ENCODE data around the gene FARS2.
"Not testable (repeated sequence)": the region's sequence is repeated elsewhere in the genome, so short reads cannot be mapped to it uniquely, and the experiment has no call there.

Gene FARS2

DNA sequence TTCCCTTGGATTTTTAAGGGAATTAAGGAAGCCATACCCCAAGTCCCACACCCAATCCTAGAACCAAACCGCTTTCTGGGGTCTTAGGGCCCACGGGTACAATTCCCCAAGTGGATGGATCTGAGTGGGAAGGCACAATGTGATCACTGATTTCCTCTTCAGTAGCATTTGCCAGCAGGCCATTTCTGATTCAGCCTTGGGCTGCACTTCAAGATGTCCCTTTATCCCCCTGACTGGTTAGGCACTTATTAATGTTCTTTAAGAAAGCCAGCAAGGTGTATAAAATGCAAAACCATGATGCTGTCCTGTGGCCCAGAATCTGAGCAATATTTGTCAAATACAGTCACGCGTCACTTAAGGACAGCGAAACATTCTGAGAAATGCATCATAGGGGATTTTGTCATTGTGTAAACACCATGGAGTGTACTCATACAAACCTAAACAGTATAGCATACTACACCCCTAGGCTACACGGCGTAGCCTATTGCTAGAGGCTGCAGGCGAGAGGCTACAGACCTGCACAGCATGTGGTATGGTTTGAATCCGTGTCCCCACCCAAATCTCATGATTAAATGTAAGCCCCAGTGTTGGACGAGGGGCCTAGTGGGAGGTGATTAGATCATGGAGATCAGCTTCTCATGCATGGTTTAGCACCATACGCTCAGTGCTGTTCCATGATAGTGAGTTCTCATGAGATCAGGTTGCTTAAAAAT, 511.3 kb downstream of the FARS2 start:
- no peak for DNase-seq

DNA sequence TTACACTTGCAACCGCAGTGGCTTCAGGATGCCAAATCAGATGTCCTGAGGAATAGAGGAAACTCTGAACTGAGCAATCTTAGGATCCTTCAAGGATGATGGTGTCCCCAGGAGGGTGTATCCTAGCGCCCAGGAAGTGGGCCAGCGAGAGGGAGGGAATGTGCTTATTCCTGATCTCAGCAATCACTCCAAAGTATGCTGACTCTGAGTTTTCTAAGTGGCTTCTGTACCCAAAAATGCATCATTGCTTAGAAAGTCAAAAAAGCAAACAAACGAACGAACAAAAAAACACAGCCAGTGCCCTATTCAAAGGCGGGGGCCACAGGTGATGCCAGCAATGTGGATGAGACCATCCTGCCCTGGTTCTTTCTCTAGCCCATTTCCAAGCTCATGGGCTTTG, 514.8 kb downstream of the FARS2 start:
- no peak for DNase-seq

DNA sequence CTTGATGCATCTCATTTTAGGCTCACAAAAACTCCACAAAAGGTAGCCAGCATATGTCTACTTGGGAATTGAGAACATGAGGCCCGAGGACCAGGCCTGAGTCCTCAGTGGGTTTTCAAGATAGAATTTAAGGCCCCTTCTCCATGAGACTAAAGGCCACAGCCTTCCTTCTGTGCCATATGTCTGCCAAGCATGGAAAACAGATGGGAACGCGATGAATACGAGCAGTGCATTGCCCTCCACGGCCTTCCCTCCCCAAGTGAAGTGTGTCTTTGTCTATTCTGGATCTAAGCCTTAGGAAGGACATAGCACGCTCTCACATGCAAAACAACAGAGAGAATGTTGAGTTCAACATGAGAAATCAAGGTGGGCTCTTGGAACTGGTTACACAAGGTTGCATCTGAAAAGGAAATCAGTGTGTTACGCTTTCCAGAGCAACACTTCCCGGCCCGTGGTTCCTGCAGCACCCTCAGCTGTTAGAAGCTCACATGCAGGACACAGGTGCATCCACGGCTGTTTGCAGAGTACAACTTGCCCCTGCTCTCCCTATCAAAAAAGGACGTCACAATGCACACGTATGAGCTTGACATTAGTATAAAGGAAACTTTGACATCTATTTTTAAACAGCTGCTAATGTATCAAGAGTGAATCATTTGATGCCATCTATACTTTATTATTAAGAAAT, 515.5 kb downstream of the FARS2 start:
- no peak for DNase-seq

DNA sequence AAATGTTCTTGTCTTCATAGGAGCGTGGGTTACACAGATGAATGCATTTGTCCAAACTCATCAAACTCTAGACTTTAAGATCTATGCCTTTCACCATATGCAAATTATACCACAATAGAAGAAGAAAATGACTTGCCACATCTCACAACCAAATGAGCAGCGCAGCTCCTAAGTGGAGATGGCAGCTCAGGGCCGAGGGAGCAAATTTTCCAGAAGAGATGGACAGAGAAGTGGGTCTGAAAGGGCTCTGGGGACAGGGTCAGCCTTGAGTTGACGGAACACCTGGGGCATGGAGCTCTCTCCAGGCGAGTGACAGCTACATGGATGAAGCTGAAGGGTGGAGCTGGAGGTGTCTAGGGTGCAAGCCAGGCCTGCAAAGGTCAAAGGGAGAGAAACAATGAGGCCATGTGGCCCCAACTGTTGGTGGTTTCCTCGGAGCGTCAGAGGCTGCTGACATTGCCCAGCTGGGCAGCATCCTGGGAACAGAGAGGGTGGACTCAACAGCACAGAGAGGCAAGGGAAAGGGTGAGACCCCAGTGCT, 517.1 kb downstream of the FARS2 start:
- no peak for DNase-seq

DNA sequence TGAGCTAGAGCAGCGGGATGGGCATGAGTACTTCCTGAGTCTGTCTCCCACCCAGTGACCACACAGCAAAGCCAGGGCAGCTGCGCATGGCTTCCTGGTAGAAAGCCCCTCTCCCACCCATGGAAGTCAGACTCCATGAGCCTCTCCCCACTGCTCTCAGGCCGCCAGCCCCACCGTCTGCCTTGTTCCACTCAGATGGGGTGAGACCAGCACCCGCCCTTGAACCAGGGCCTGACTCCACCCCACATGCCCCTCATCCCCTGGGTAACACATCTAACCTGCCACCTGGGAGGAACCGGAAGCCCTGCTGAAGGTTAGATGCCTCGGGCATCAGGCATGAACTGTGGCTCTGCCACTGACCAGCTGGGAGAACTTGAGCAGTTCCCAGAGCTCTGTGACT, 517.6 kb downstream of the FARS2 start:
- DNase-seq = no peak

DNA sequence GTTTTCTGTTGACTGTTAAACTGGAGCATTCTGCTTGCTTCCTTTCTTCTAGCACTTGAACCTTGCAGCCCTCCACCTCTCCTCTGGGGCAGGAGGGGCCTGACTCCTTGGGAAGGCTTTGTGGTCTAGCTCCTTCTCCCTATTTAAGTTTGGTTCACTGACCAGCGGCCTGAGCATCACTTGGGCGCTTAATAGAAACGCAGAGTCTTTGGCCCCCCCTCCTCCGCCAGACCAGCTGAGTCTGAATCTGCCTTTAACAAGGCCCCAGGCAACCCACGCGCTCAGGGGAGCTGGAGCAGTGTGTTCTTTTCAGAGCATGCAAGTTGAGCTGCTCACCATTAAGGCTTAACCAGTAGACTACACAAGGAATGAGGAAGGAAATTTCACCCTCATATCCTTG, 519.7 kb downstream of the FARS2 start:
- DNase-seq = no peak

DNA sequence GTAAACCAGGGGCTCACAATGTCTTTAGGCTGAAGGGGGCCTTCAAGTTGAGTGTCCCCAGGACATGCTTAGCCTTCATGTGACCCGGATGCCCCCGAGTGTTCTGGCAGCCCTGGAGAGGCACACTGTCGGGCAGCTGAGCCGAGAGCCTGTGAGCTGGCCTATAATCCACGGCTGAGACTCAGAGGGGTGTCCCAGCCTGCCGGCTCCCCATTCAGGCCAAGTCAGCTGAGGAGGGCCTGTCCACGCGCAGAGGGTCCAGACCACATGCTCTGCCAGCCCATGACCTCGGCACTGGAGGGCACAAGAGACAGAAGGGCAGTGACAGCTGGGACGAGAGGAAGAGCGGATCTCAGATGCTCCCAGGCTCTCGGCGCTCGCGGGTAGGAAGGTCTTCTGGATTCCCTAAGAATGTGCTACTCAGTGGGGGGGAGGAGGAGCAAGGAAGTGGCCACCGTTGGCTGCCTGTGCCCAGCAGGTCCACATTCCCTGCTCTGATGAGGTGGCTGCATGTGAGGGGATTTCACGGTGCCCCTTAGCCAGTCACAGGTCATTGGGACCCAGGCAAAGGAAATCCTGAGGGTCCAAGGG, 520.7 kb downstream of the FARS2 start:
- no peak for DNase-seq

DNA sequence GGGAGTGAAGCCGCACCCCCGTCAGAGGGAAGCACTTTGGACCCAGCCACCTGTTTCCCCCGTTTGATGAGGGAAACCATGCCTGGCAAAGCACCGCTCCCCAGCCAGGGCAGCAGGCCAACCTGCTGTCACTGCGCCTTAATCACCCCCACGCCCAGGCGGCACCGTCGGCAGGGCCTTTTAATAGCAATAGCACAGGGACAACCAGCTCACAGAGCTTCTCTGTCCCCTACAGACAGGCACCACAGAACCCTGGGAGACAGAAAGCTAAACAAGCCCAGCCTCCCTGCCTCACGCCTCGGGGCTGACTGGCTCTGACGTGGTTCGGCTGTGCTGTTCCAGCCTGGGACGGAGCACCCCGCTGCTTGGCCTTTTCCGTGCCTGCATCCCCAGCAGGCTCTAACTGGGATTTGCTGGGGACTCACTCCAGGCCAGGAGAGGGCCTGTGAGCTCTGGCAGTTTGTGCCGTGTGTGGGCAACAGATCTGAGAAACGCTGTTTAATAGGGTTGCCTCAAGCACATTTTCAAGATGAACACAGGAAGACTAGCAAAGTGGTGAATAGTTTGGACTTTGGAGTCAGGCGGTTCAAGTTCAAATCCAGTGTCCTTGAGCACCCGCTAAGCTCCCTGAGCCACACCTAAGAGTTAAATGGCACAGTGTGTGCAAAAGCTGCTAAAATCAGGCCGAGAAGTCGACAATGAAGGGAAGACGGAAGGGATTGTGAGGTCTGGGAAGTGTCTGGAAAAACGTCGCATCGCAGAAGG, 521.7 kb downstream of the FARS2 start:
- no peak for DNase-seq

DNA sequence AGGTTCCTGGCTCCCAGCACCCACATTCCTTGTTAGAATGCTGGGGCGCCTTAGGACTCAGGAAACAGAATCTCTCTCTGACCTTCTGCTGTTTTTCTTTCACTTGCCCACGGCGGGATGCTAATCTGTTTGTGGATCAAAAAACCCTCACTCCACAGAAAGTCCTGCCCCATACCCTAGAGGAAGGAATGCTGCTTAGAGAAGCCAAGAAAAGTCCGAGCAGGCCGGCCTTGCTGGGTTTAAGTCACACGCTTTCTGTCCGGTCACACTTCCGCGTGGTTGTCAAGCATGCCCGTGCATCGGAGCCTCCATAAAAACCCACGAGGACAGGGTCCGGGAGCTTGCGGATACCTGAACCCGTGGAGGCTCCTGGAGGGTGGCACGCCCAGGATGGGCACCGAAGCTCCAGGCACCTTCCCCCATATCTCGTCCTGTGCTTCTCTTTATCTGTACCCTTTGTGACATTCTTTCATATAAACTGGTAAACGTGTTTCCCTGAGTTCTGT, 522.3 kb downstream of the FARS2 start:
- DNase-seq = no peak

DNA sequence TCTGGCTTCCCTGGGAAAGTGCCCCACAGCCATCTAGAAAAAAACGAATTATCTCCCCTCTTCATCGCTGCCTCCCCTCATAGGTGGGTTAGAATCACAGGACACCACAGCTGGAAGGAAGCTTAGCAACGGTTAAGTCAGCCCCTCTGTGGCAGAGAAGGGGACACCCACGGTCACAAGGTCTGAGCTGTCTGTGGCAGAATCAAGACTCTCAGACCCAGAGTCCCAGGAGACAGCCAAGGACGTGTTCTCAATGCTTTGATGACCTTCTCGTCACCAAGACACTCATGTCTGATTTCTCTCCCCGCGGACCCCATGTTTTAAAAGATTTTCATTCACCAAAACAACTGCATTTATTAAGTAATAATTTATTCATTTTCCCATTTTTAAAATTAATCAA, 523.9 kb downstream of the FARS2 start:
- no peak for DNase-seq

DNA sequence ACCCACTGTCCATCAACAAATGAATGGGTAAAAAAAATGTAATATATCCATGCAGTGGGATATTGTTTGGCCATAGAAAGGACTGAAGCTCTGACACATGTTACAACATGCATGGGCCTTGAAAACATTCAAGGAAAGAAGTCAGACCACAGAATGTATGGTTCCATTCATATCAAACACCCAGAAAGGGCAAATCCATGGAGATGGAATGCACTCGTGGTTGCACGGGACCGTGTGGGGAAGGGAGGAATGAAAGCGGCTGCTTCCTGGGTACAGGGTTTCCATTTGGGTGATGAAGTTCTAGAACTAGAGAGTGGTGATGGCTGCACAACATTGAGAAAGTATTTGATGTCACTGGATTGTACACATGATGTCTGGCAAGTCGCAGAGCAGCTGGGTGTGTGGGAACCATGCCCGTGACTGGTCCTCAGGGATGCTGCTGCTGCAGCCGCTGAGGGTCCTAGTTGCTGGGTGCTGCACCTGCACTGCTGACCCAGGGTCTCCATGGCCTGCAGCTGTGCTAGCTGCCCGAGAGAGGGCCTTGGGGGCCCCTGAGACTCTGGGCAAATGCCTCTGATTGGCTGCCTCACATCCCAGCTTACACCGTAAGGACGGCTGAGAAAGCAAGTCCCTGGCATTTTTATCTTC, 525.1 kb downstream of the FARS2 start:
- DNase-seq = no peak

DNA sequence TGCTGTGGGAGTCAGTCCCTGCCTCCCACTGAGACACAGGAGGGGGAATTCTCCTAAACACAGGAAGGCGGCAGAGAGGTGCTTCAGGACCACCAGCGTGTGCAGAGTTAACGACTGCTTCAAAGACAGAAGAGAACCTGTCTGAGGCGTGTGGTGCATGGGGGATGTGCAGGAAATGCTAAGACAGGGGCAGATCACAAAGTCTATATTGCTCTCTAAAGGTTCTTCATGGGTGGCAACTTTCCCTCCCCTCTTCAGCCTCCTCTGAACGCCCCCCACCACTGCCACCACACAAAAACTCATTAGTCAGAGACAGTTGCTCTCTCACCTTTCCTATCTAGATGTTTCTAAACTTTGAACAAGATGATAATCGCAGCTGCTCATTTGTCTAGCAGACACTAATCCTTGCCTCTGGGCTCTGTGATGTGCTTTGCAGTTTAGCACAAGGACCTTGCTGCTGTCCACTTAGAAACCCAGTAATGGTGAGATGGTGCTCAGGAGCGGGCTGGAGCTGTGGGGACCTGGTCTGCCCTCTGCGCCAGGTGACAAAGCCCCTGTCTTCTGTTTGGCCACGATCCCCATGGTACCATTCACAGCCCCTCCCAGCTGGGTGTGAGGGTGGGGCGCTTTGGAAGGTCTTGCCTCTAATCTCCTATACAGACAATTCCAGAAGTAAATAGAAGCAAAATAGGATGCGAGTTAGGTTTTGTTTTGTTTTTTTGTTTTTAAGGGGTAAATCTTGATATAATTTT, 525.8 kb downstream of the FARS2 start:
- DNase-seq = no peak

DNA sequence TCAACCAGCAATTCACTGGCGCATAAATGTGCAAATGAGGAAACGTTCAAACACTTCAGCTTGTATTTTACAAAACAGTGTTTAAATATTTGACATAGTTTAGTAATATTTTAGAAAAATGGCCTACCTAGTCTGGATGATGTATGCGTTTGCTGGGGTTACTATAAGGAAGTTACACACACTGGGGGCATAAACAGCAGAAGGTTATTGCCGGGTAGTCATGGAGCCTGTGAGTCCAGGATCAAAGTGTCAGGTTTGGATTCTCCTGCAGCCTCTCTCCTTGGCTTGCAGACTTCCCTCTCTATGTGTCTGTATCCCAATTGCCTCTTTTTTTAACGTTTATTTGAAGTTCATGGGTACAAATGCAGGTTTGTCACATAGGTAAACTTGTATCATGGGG, 528.1 kb downstream of the FARS2 start:
- DNase-seq = not testable (repeated sequence)

DNA sequence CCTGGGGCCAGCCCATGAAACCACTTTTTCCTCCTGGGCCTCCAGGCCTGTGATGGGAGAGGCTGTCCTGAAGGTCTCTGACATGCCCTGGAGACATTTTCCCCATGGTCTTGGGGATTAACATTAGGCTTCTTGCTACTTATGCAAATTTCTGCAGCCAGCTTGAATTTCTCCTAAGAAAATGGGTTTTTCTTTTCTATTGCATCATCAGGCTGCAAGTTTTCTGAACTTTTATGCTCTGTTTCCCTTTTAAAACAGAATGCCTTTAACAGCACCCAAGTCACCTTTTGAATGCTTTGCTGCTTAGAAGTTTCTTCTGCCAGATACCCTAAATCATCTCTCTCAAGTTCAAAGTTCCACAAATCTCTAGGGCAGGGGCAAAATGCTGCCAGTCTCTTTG, 535.2 kb downstream of the FARS2 start:
- not testable (repeated sequence) for DNase-seq

DNA sequence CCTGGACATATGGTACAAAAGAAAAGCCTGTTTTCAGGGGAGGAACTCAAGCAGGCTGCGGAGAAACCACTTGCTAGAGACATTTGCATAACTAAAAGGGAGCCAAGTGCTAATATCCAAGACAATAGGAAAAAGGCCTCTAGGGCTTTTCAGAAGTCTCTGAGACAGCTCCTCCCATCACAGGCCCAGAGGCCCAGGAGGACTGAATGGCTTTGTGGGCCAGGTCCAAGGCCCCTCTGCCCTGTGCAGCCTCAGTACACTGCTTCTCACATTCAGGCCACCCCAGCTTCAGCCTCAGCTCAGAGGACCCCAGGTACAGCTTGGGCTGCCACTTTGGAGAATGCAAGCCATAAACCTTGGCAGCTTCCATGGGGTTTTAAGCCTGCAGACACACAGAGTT, 545.1 kb downstream of the FARS2 start:
- DNase-seq = not testable (repeated sequence)

DNA sequence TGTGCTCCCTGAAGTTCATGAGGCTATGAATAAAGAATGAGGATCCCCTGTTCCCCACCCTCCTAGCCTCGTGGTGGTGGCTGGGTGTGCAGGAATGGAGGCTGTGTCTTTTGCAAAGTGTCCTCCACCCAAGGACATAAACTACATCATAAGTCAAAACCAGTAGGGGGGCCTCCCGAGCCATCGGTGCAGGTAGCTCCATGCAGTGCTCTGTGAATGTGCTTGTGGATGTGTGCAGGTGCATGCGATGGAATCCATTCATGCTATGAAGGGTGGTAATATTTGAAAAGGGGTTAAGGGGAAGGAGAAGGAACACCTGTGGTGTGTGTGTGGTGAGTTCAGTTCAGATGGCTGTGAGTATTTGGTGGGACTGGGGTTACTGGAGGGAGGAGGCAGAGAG, 548.1 kb downstream of the FARS2 start:
- no peak for DNase-seq

DNA sequence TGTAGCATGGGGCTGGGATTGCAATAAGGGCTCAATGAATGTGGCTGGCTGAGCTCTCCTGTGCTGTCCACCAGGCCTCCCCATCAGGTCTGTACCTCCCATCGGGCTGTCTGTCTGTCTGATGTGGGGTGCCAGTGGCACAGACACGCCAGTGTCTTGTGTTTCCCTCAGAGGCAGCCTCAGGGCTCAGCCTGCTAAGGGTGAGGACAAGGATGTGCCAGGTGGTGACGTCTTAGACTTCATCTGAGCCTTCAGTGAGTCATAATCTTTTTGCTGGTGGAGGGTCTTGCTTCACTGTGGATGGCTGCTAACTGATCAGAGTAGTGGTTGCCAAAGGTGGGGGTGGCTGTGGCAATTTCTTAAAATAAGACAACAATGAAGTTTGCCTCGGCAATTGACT, 550.7 kb downstream of the FARS2 start:
- no peak for DNase-seq

DNA sequence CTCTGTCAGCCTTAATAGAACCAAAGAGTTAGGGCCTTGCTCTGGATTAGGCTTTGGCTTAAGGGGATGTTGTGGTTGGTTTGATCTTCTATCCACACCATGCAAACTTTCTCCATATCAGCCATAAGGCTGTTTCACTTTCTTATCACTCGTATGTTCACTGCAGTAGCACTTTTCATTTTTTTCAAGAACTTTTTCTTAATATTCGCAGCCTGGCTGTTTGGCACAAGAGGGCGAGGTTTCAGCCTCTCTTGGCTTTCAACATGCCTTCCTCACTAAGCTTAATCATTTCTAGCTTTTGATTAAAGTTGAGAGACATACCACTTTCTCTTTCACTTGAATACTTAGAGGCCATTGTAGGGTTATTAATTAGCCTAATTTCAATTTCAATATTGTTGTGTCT, 552.3 kb downstream of the FARS2 start:
- no peak for DNase-seq

DNA sequence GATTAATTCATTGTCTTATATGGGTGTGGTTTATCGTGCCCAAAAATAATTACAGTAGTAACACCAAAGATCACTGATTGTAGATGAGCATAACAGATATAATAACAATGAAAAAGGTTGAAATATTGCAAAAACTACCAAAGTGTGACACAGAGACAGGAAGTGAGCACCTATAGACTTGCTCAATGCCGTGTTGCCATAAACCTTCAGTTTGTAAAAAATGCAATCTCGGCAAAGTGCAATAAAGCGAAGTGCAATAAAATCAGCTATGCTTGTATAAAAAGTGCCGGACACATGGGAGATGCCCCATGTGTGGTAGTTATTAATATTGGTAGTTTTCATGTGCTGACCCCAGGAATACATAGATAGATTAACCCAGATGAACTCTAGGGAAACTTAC, 552.8 kb downstream of the FARS2 start:
- no peak for DNase-seq

DNA sequence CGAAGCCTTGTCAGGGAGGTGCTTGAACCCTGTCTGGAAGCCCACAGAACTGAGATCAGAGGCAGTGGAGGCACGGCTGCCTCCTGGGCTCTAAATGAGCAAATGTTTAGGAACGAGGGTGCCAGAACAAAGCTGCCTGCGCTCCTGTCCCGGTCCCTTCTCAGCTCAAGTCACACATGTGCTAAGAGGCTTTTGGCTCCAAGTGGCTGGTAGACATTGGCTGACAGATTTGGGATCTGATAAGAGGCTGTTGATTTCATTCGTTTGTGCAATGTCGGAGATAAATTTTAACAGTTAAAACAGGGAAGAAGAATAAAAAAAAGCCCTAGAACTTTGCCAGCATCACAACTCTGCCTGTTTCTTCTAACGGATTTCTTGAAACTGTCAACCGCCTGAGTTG, 553.6 kb downstream of the FARS2 start:
- no peak for DNase-seq

DNA sequence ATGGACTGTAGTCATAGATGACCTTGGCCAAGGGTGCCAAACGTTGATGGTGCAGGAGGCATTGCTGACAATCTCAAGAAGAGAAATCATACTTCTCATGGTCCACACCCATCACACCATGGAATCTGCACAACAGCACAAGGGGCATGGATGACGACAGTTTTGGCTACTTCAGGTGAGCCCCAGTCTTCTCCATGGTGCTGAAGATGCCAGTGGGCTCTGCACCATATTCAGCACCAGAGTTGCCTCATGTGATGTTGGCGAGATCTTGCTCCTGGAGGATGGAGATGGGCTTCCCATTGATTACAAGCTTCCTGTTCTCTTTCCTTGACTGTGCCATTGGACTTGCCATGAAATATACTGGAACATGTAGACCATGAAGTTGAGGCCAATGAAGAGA, 556.6 kb downstream of the FARS2 start:
- no peak for DNase-seq

DNA sequence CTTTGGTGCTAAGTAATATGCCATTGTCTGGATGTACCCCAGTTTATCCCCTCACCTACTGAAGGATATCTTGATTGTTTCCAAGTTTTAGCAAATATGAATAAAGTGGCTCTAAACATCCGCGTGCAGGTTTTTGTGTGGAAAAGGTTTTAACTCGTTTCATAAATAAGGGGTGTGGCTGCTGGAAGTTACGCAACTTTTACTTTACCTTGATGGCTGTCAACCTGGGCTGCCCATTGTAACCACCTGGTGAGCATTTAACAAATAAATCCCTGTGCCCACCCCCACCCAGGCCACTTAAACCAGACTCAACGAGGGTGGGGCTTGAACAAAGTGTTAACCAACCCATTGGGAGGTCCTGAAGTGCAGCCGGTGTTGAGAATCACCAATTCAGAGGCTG, 557.6 kb downstream of the FARS2 start:
- DNase-seq = no peak

All from CD4-positive, alpha-beta T cell treated with Interleukin-15 for 1 hour (primary cell).